Kidney epithelial cell (primary cell): Measurements from ENCODE around the gene MORC2. TPM values are rescaled to one million over a fixed set of nuclear protein-coding genes. Genes with fewer than 3 reads are reported as not detected.

ENCODE experiments used
- DNase-seq: peaks from one replicate; pipeline ENCODE4 v3.0.0-alpha.2; 2010; ENCODE audit warnings: low read depth
- H3K27me3 ChIP-seq: 2 replicates; pipeline ENCODE4 v1.6.0; 2011; ENCODE audit warnings: low read length; ENCODE audit not compliant: control insufficient read depth, insufficient read depth
- H3K36me3 ChIP-seq: 2 replicates; pipeline ENCODE4 v1.5.1; 2011; ENCODE audit warnings: low read length; ENCODE audit not compliant: control insufficient read depth, insufficient read depth
- H3K4me3 ChIP-seq: 2 replicates; pipeline ENCODE4 v1.5.1; 2011; ENCODE audit warnings: low read depth, mild to moderate bottlenecking, control low read depth, low read length
- CTCF ChIP-seq: IDR thresholded peaks from 2 replicates; pipeline ENCODE4 v1.5.1; 2011; ENCODE audit warnings: mild to moderate bottlenecking, moderate library complexity, low read length, control low read depth, inconsistent platforms; ENCODE audit not compliant: insufficient read depth, poor library complexity, severe bottlenecking
- total RNA-seq: library from RNA; depleted of rRNA; stranded (reverse); fragments of >200 nt; gene quantifications from 2 replicates; pipeline ENCODE4 v1.2.3, GENCODE V29; 2015

The MORC2 gene
- total RNA-seq, 1 donor from 2014 or later: 30.8 TPM

GRCh38 chr22:30931541-30932300, 36.9 kb downstream of the MORC2 start:
- TF ChIP-seq CTCF: no peak
- Histone ChIP-seq H3K36me3 (peaks cover 10% of the 10 kb centered on the region), H3K27me3 (no peaks in the 10 kb centered on the region)

DNA sequence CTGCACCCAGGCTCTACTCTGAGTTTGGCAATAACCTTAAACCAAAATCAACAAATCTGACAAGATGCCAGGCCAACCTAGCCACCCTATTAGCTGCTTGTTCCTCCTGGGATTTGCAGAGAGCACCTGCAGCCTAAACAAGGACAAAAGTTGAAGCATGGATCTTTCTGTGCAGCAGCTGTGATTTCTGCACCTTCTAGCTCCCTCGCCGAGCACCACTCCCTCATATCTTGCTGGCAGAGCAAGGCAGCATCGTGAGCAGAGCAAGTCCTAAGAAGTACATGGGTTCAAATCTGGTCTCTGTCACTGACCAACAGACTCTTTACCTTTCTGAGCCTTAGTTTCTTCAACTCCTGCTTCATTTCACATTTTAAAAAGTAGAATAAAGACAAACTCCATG, 38.3 kb downstream of the MORC2 start:
- Histone ChIP-seq H3K36me3 (peaks cover 9% of the 10 kb centered on the region), H3K4me3 (no peak overlapping the region), H3K27me3 (no peaks in the 10 kb centered on the region)
- TF ChIP-seq CTCF: no peak
- no peak for DNase-seq

More at GRCh38 chr22:30931541-30932300, 36.9 kb downstream of the MORC2 start:
- H3K4me3 ChIP-seq: no peak overlapping the region
- no peak for DNase-seq

GRCh38 chr22:30928401-30928800, 40.2 kb downstream of the MORC2 start:
- peaks cover 5% of the 10 kb centered on the region for H3K36me3 ChIP-seq
- no peak for DNase-seq
- no peak for TF ChIP-seq CTCF
- no peaks in the 10 kb centered on the region for H3K27me3 ChIP-seq
- no peak overlapping the region for H3K4me3 ChIP-seq

- TF ChIP-seq CTCF: no peak
- H3K36me3 ChIP-seq: peaks cover 5% of the 10 kb centered on the region
- H3K27me3 ChIP-seq: no peaks in the 10 kb centered on the region
- DNase-seq: no peak
- H3K4me3 ChIP-seq: no peak overlapping the region
Observed at GRCh38 chr22:30927806-30928205, 40.8 kb downstream of the MORC2 start.

DNA sequence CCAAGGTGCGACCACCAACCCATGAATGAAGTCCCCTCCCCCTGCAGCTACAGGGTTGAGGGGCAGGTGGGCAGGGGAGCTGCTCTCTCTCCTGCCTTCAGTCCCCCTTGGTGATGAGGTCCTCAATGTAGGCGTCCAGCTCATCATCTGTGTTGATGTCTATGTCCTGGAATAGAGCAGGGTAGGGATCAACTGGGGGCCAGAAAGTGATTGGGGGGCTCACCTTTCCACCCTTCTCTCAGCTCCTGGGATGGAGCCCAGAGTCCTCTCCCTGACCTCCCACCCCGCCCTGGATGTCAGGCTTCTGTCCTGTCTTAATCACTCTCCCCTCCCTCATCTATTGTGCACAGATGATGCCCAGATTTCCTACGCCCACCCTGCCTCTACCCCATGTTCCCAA, 41.9 kb downstream of the MORC2 start:
- no peak for TF ChIP-seq CTCF
- peaks cover 3% of the 10 kb centered on the region for H3K36me3 ChIP-seq
- DNase-seq: no peak
- peaks cover 2% of the 10 kb centered on the region for H3K27me3 ChIP-seq
- H3K4me3 ChIP-seq: no peak overlapping the region

DNA sequence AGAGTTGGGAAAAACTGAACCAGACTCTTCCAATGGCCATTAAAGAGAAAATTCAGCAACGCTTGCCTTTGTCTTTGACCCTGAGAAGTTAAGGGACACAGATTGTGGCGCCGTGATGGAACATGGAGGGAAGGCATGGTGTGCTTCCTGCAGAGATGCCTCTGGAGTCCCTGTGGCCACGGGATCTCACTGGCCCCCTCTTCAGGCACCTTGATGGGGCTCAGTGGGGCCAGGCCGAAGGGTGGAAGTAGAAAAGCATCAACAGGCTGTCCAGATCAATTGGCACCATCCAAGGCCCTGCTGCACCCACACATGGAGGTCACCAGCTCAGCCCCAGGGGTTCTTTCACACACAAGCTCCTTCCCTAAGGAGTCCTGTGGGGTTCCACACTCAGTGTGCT, 42.9 kb downstream of the MORC2 start:
- TF ChIP-seq CTCF: no peak
- H3K36me3 ChIP-seq: peaks cover 3% of the 10 kb centered on the region
- H3K4me3 ChIP-seq: no peak overlapping the region
- H3K27me3 ChIP-seq: peaks cover 2% of the 10 kb centered on the region
- DNase-seq: no peak
